Large intestine (tissue), 3 donors: Measurements from ENCODE around the gene BDH1. TPM values are rescaled to one million over a fixed set of nuclear protein-coding genes. Genes with fewer than 3 reads are reported as not detected.

Experiments used
- DNase-seq, 2 donors: peaks; one replicate each; pipeline versions ENCODE4 v3.0.0 to v3.0.0-alpha.2; 2013
- H3K27ac ChIP-seq: one replicate; pipeline ENCODE4 v1.5.1; 2013; ENCODE audit warnings: low read length
- H3K27me3 ChIP-seq: 2 replicates; pipeline ENCODE4 v1.6.1; 2013; ENCODE audit warnings: low read length; ENCODE audit not compliant: control insufficient read depth, insufficient read depth
- H3K36me3 ChIP-seq: 2 replicates; pipeline ENCODE4 v1.6.1; 2013; ENCODE audit warnings: low read length; ENCODE audit not compliant: control insufficient read depth, insufficient read depth
- H3K4me1 ChIP-seq: one replicate; pipeline ENCODE4 v1.6.1; 2013; ENCODE audit warnings: low read length; ENCODE audit not compliant: control insufficient read depth, insufficient read depth
- H3K4me3 ChIP-seq: one replicate; pipeline ENCODE4 v1.5.1; 2013; ENCODE audit warnings: low read length
- H3K9me3 ChIP-seq: one replicate; pipeline ENCODE4 v1.6.1; 2013; ENCODE audit warnings: mild to moderate bottlenecking, low read depth, low read length, moderate library complexity; ENCODE audit not compliant: control insufficient read depth
- WGBS: methylation state at CpG from one replicate; pipeline ENCODE4 v1.1.5; 2013; ENCODE audit warnings: low lambda C conversion rate; ENCODE audit not compliant: insufficient coverage; 5-methylcytosine and 5-hydroxymethylcytosine counted together
- polyA plus RNA-seq: library from polyadenylated mRNA; unstranded; fragments of 120-200 nt; gene quantifications from one replicate; pipeline ENCODE4 v1.2.1, GENCODE V29; 2013

The BDH1 gene
- polyA plus RNA-seq, 1 donor = 71.0 TPM

DNA sequence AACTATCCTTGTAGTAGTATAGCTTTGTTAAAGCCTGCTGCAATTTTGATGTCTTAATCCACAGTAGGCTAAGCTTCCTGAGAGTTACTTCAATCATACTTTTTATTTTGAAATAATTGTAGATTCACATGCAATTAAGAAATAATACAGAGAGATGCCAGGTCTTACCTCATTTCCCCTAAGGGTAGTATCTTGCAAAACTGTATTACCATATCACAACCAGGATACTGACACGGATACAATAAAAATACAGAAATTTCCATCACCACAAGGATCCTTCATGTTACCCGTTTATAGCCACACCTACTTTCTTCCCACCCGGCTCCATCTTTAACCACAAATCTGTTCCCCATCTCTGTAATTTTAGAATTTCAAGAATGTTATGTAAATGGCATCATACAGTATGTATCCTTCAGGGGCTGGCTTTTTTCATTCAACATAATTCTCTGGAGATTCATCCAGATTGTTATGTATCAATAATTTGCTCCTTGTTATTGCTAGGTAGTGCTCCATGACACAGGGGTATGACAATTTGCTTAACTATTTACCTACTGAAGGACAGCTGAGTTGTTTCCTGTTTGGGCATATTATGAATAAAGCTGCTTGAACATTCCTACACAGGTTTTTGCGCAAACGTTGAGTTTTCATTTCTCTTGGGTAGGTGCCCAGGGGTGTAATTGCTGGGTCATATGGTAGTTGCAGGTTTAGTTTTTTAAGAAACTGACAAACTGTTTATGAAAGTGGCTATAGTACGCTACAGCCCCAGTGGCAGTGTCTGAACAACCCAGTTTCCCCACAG is 21.6 kb downstream of the BDH1 start:
- DNase-seq = no peak
- no peaks in the 10 kb centered on the region for H3K9me3 ChIP-seq
- no CpG with 5 or more reads among the region's 6 CpGs for WGBS
- no peak overlapping the region for H3K27ac ChIP-seq
- no peaks in the 10 kb centered on the region for H3K27me3 ChIP-seq
- no peaks in the 10 kb centered on the region for H3K4me1 ChIP-seq
- H3K4me3 ChIP-seq = no peak overlapping the region
- peaks cover 27% of the 10 kb centered on the region for H3K36me3 ChIP-seq

DNA sequence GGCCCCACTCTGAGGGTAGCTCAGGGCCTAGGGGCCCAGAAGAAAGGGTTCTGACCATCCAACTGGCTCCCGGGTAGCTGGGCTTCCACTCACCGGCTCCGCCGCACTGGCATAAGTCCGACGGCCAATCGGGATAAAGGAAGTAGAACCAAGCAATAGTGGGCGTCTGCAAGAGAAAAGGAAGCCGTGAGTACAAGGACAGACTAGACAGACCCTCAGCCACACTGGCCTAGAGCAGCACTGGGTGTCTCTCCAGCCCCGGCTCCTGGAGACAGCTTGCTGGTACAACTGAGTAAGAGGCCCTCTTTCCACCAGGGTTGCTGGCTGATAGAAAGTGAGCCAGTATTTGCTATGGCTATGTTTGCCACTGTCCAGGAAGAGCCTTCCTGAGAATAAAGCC is 22.4 kb downstream of the BDH1 start:
- no peak for DNase-seq
- Histone ChIP-seq H3K9me3 (no peaks in the 10 kb centered on the region), H3K27me3 (no peaks in the 10 kb centered on the region), H3K4me3 (no peak overlapping the region), H3K36me3 (peaks cover 26% of the 10 kb centered on the region), H3K27ac (no peak overlapping the region), H3K4me1 (no peaks in the 10 kb centered on the region)
- no CpG with 5 or more reads among the region's 10 CpGs for WGBS

DNA sequence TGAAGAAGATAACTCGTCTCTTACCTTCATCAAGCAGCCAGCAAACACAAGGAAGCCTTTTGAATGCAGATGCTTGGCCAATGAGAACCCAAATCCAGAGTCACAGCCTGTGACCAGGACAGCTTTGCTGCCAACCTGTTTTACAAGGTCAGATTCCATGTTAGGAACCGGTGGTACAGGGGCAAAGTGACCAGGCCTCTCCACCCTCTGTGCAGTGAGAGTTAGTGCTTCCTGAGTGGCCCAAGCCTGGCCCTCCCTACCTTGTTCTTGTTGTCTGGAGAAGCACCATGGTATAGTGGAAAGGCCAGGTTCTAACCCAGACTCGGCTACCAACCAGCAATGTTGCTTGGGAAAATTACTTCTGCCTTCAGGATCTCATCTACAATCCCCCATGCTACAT is 23.4 kb downstream of the BDH1 start:
- Histone ChIP-seq H3K27me3 (no peaks in the 10 kb centered on the region), H3K27ac (no peak overlapping the region), H3K9me3 (no peaks in the 10 kb centered on the region), H3K36me3 (peaks cover 30% of the 10 kb centered on the region), H3K4me3 (no peak overlapping the region), H3K4me1 (no peaks in the 10 kb centered on the region)
- WGBS = no CpG with 5 or more reads among the region's 3 CpGs
- no peak for DNase-seq

DNA sequence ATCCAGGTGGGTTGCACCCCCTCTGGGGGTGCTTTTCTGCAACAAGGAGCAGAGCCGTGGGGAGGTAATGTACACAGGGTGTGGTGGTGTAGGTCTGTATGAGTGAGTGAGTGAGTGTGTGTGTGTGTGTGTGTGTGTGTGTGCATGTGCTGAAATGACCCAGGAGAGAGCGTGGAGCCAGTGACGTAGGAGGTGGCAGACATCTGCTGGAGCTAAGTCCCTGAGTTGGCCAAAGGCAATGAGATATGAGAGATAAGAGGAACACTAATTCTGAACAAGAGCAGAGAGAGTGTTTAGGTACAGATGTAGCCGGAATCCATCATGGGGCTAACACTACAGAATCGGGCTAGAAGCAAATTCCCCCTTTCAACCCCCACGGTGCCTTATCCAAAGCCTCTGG is 27.6 kb downstream of the BDH1 start:
- Histone ChIP-seq H3K27ac (no peak overlapping the region), H3K4me1 (no peaks in the 10 kb centered on the region), H3K36me3 (peaks cover 32% of the 10 kb centered on the region), H3K9me3 (no peaks in the 10 kb centered on the region), H3K27me3 (no peaks in the 10 kb centered on the region), H3K4me3 (no peak overlapping the region)
- 100% methylated on average over 1 of the region's 6 CpGs for WGBS
- no peak for DNase-seq

DNA sequence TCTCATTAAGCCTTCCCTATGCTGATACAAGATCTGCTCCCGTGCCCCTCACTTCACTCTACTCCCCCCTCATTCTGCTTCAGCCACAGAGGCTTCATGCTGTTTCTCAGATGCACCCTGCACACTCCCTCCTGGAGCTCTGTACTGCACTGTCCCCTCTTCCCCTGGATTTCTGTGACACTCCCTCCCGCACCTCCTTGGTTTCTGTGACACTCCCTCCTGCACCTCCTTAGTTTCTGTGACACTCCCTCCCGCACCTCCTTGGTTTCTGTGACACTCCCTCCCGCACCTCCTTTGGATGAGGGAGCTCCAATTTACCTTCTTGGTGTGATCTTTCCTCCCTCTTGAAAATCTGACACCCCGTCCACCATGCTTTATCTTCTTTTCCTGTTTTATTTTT is 28.2 kb downstream of the BDH1 start:
- no peak for DNase-seq
- Histone ChIP-seq H3K36me3 (peaks cover 29% of the 10 kb centered on the region), H3K27me3 (no peaks in the 10 kb centered on the region), H3K4me3 (no peak overlapping the region), H3K4me1 (peaks cover 5% of the 10 kb centered on the region), H3K9me3 (no peaks in the 10 kb centered on the region), H3K27ac (no peak overlapping the region)
- WGBS = 80% methylated on average over 3 of the region's 5 CpGs

DNA sequence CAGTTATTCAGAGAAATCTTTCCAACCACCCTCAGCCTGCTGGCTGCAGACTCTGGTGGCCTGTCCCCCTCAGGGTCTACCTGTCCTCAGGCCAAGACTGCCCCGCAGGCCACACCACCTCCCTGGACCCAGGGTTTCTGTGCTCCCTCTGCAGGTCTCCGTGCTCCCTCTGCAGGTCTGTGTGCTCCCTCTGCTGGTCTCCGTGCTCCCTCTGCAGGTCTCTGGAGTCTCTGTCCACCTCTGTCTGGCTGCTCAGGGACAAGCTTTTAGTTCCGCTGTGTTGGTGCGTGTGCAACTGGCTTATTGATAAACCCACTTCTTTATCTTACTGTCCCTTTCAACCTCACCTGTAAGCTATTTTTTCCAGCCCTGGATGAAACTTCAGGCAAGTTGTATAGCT is 30.1 kb downstream of the BDH1 start:
- peaks cover 22% of the 10 kb centered on the region for H3K4me1 ChIP-seq
- H3K36me3 ChIP-seq = peaks cover 22% of the 10 kb centered on the region
- H3K4me3 ChIP-seq = no peak overlapping the region
- H3K27ac ChIP-seq = no peak overlapping the region
- H3K27me3 ChIP-seq = no peaks in the 10 kb centered on the region
- no peaks in the 10 kb centered on the region for H3K9me3 ChIP-seq
- no peak for DNase-seq
- WGBS = no CpG with 5 or more reads among the region's 5 CpGs

DNA sequence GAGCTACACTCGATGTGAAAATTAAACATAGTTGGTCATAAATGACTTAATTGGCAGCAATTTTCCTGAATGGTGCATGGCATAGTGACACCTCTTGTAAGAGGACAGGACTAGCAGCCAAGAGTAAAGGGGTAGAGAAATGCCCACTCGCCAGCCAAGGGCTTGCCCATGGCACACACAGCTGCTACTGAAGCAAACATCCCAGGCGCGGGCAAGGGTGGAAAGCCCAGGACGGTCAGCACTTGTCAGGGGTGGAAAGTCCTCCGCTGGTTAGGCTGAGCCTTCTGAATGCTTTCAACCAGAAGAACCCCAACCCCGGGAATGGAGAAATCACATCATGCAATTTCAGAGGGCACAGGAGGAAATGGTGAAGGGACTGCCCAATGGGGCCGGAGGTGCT is 31.6 kb downstream of the BDH1 start:
- peaks cover 22% of the 10 kb centered on the region for H3K36me3 ChIP-seq
- WGBS = no CpG with 5 or more reads among the region's 8 CpGs
- DNase-seq = no peak

DNA sequence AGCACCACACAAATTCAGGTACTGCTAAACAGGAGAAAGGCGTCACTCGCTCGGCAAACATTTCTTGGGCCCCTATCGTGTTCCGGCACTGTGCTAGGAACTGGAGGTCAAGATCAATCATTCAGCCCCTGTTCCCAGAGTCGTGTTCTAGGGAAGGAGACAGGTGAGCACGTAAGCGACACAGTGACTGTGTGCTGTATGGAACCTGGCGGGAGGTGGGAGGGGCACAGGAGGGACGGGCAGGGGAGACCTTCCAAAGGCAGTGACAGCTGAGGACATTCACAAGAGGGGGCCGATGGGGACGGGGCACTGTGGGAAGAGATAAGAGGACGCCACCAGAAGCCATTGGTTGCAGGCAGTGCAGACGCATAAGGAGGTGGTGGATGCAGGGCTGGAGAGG is 32.2 kb downstream of the BDH1 start:
- H3K27ac ChIP-seq = no peak overlapping the region
- DNase-seq = no peak
- H3K4me3 ChIP-seq = no peak overlapping the region
- no CpG with 5 or more reads among the region's 14 CpGs for WGBS
- no peaks in the 10 kb centered on the region for H3K27me3 ChIP-seq
- H3K4me1 ChIP-seq = peaks cover 38% of the 10 kb centered on the region
- peaks cover 20% of the 10 kb centered on the region for H3K36me3 ChIP-seq
- H3K9me3 ChIP-seq = no peaks in the 10 kb centered on the region

More for the DNA sequence above, 31.6 kb downstream of the BDH1 start:
- Histone ChIP-seq H3K9me3 (no peaks in the 10 kb centered on the region), H3K4me3 (no peak overlapping the region), H3K4me1 (peaks cover 35% of the 10 kb centered on the region), H3K27ac (no peak overlapping the region), H3K27me3 (no peaks in the 10 kb centered on the region)

DNA sequence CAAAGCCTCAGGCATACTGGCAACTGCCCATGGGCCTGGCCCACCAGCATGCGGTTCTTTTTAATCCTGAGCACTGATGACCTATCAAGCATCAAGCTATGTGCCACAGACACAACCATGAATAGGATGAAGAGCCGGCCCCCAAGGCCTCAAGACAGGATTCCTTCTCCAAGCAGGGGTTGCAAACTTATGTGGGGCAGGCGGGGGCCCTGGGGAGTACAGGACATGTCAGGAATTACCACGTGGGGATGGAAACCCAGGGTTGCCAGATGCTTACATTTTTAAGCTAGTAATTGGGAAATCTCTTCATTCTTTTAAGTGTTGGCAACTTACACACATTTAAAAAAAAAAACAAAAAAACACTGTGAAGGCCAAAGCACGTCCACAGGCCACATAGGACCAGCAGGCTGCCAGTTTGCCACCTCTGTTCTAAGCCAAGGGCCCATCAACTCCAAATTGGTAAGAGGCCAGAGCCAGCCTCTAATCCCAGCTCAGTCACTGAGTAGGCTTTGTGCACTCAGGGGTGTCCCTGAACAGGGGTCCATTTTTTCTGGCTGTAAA is 32.8 kb downstream of the BDH1 start:
- DNase-seq = no peak
- Histone ChIP-seq H3K4me1 (peaks cover 38% of the 10 kb centered on the region), H3K9me3 (no peaks in the 10 kb centered on the region), H3K4me3 (no peak overlapping the region), H3K27ac (peak overlapping the region; percentile 99), H3K27me3 (no peaks in the 10 kb centered on the region), H3K36me3 (peaks cover 17% of the 10 kb centered on the region)
- no CpG with 5 or more reads among the region's 5 CpGs for WGBS

DNA sequence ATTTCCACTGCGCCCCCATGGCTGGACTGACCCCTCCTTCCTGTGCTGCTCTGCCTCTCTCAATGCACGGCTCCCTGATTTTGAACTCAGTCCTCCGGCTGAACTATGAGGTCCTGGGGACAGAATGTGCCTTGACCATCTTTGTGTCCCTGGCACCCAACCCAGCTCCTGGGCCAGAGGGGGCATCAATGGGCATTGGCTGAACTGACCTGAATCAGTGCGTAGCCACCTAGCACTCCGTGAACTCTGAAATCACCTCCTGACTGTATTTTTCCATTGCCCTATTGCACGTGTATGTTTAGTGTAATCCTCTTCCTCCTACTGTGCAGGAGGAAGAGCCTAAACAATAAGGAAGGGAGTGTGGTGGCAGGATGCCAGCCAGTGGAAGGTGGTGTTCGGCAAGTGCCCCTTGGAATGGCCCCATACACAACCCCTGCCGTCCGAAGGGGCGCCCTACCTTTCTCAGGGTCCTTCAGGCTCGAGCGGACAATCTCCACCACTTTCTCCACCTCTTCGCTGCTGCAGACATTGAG is 33.5 kb downstream of the BDH1 start:
- Histone ChIP-seq H3K27ac (peak overlapping the region; percentile 99), H3K36me3 (peaks cover 12% of the 10 kb centered on the region), H3K9me3 (no peaks in the 10 kb centered on the region), H3K4me1 (peaks cover 38% of the 10 kb centered on the region), H3K4me3 (no peak overlapping the region), H3K27me3 (no peaks in the 10 kb centered on the region)
- DNase-seq = peak; percentile 77 to 89
- WGBS = no CpG with 5 or more reads among the region's 13 CpGs
